ENCODE measurements around the gene SHOX. TPM values are rescaled to one million over a fixed set of nuclear protein-coding genes. Genes with fewer than 3 reads are reported as not detected.

Gene SHOX
- total RNA-seq, 3 donors from 2014 or later (not counting 1 experiment from before 2014, with no cell fraction given) = not detected

GRCh38 chrX:618761-619450 is 11.7 kb upstream of the SHOX start:
- no peaks in the 10 kb centered on the region for H3K36me3 Mint-ChIP-seq
- TF ChIP-seq CTCF (IDR thresholded peaks at IDR 0.05) = no peak
- Histone ChIP-seq H3K4me1 (ENCODE audit: control insufficient read depth, insufficient read depth, low read length) (no peaks in the 10 kb centered on the region), H3K9me3 (ENCODE audit: control insufficient read depth, insufficient read depth, low read length) (no peaks in the 10 kb centered on the region), H3K36me3 (ENCODE audit: control insufficient read depth, insufficient read depth, low read length) (no peaks in the 10 kb centered on the region), H3K27ac (ENCODE audit: low read length) (no peak overlapping the region), H3K27me3 (ENCODE audit: control insufficient read depth, insufficient read depth, low read length) (peaks cover 4% of the 10 kb centered on the region), H3K4me3 (ENCODE audit: low read length) (no peak overlapping the region)
- H3K27me3 Mint-ChIP-seq (ENCODE audit: low read depth in 2 of 2) = peaks cover 27 to 36% of the 10 kb centered on the region in 2 donors
- intact Hi-C loops (cut with micrococcal nuclease) = no loop called here
- 14% methylated on average over 50 of the region's 54 CpGs for WGBS (ENCODE audit: insufficient coverage)
- no peak overlapping the region for H3K27ac Mint-ChIP-seq
- H3K4me3 Mint-ChIP-seq = no peak overlapping the region
- ATAC-seq = no peak
- no peak for DNase-seq
- peaks cover 0 to 5% of the 10 kb centered on the region in 2 donors for H3K4me1 Mint-ChIP-seq
- peaks cover 5 to 13% of the 10 kb centered on the region in 2 donors for H3K9me3 Mint-ChIP-seq

GRCh38 chrX:619451-619811 is 11.2 kb upstream of the SHOX start:
- Mint-ChIP-seq H3K27ac (no peak overlapping the region), H3K36me3 (no peaks in the 10 kb centered on the region), H3K9me3 (peaks cover 5 to 13% of the 10 kb centered on the region in 2 donors), H3K27me3 (ENCODE audit: low read depth in 2 of 2) (peaks cover 27 to 36% of the 10 kb centered on the region in 2 donors), H3K4me1 (peaks cover 0 to 5% of the 10 kb centered on the region in 2 donors), H3K4me3 (no peak overlapping the region)
- Histone ChIP-seq H3K36me3 (ENCODE audit: control insufficient read depth, insufficient read depth, low read length) (no peaks in the 10 kb centered on the region), H3K4me1 (ENCODE audit: control insufficient read depth, insufficient read depth, low read length) (no peaks in the 10 kb centered on the region), H3K4me3 (ENCODE audit: low read length) (no peak overlapping the region), H3K27ac (ENCODE audit: low read length) (no peak overlapping the region), H3K27me3 (ENCODE audit: control insufficient read depth, insufficient read depth, low read length) (peaks cover 4% of the 10 kb centered on the region), H3K9me3 (ENCODE audit: control insufficient read depth, insufficient read depth, low read length) (no peaks in the 10 kb centered on the region)
- DNase-seq (no peak), ATAC-seq (no peak)
- 9% methylated on average over 19 of the region's 23 CpGs for WGBS (ENCODE audit: insufficient coverage)
- intact Hi-C loops (cut with micrococcal nuclease) = no loop called here
- no peak for TF ChIP-seq CTCF (IDR thresholded peaks at IDR 0.05)

GRCh38 chrX:619812-620531 is 10.6 kb upstream of the SHOX start:
- TF ChIP-seq CTCF (IDR thresholded peaks at IDR 0.05) = no peak
- Histone ChIP-seq H3K4me3 (ENCODE audit: low read length) (no peak overlapping the region), H3K27me3 (ENCODE audit: control insufficient read depth, insufficient read depth, low read length) (peaks cover 4% of the 10 kb centered on the region), H3K36me3 (ENCODE audit: control insufficient read depth, insufficient read depth, low read length) (no peaks in the 10 kb centered on the region), H3K27ac (ENCODE audit: low read length) (no peak overlapping the region), H3K9me3 (ENCODE audit: control insufficient read depth, insufficient read depth, low read length) (no peaks in the 10 kb centered on the region), H3K4me1 (ENCODE audit: control insufficient read depth, insufficient read depth, low read length) (no peaks in the 10 kb centered on the region)
- H3K4me3 Mint-ChIP-seq = no peak overlapping the region
- no peak overlapping the region for H3K27ac Mint-ChIP-seq
- H3K27me3 Mint-ChIP-seq (ENCODE audit: low read depth in 2 of 2) = peaks cover 31 to 41% of the 10 kb centered on the region in 2 donors
- intact Hi-C loops (cut with micrococcal nuclease) = no loop called here
- no peaks in the 10 kb centered on the region for H3K36me3 Mint-ChIP-seq
- peaks cover 0 to 5% of the 10 kb centered on the region in 2 donors for H3K4me1 Mint-ChIP-seq
- ATAC-seq = no peak
- peaks cover 5 to 13% of the 10 kb centered on the region in 2 donors for H3K9me3 Mint-ChIP-seq
- WGBS (ENCODE audit: insufficient coverage) = 9% methylated on average over 48 of the region's 48 CpGs
- no peak for DNase-seq

All from natural killer cell (primary cell).